Activated B cell treated with CpG ODN at 0.5 μM for 24 hours (primary cell): ENCODE measurements around the gene TICAM2. TPM values are rescaled to one million over a fixed set of nuclear protein-coding genes. Genes with fewer than 3 reads are reported as not detected.
"Not testable (repeated sequence)": the region's sequence is repeated elsewhere in the genome, so short reads cannot be mapped to it uniquely, and the experiment has no call there.

Source experiments
- ATAC-seq: fragments of 200-7000 bp; cut with Tn5 transposase; one replicate; pipeline ENCODE4 v1.10.0; 2021; ENCODE audit warnings: low read depth, mild to moderate bottlenecking, moderate library complexity
- CTCF ChIA-PET: fragments of 350-600 bp; sonication (Branson Sonifier 250); formaldehyde crosslinking; loops from one replicate; lab custom pipeline; 2021; ENCODE audit warnings: antibody characterized with exemption; lab: Charles Lee
- POLR2A ChIA-PET: fragments of 350-600 bp; sonication (Branson Sonifier 250); formaldehyde crosslinking; loops from one replicate; lab custom pipeline; 2021; ENCODE audit warnings: antibody characterized with exemption; lab: Charles Lee
- DNase-seq: peaks from one replicate; pipeline ENCODE4 v3.0.0; 2022
- H3K27ac Mint-ChIP-seq: one replicate; pipeline ENCODE4 v1.8.0; 2020; ENCODE audit warnings: mixed read lengths
- H3K27me3 Mint-ChIP-seq: one replicate; pipeline ENCODE4 v1.8.0; 2021; ENCODE audit warnings: mixed read lengths
- H3K36me3 Mint-ChIP-seq: one replicate; pipeline ENCODE4 v1.8.0; 2021; ENCODE audit warnings: low read depth, mixed read lengths
- H3K4me1 Mint-ChIP-seq: one replicate; pipeline ENCODE4 v1.8.0; 2021; ENCODE audit warnings: mixed read lengths
- H3K4me3 Mint-ChIP-seq: one replicate; pipeline ENCODE4 v1.8.0; 2020; ENCODE audit warnings: mild to moderate bottlenecking, mixed read lengths
- H3K9me3 Mint-ChIP-seq: one replicate; pipeline ENCODE4 v1.8.0; 2020; ENCODE audit warnings: mixed read lengths
- intact Hi-C: fragments of 100-400 bp; cut with micrococcal nuclease; formaldehyde crosslinking; loops from one replicate; pipeline ENCODE4 v1.15.1; 2024
- total RNA-seq: library from RNA; stranded (reverse); gene quantifications from 2 replicates; pipeline ENCODE4 v1.2.3, GENCODE V29; 2022
- TF ChIP-seq, protein P1 (sequence below): fragments of 200-600 bp; IDR thresholded peaks from one replicate; pipeline ENCODE4 v1.8.0; 2022; ENCODE audit warnings: antibody characterized with exemption, mild to moderate bottlenecking

TICAM2 gene, protein sequence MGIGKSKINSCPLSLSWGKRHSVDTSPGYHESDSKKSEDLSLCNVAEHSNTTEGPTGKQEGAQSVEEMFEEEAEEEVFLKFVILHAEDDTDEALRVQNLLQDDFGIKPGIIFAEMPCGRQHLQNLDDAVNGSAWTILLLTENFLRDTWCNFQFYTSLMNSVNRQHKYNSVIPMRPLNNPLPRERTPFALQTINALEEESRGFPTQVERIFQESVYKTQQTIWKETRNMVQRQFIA
- total RNA-seq = 12.4 and 13.3 TPM in 2 replicates

DNA sequence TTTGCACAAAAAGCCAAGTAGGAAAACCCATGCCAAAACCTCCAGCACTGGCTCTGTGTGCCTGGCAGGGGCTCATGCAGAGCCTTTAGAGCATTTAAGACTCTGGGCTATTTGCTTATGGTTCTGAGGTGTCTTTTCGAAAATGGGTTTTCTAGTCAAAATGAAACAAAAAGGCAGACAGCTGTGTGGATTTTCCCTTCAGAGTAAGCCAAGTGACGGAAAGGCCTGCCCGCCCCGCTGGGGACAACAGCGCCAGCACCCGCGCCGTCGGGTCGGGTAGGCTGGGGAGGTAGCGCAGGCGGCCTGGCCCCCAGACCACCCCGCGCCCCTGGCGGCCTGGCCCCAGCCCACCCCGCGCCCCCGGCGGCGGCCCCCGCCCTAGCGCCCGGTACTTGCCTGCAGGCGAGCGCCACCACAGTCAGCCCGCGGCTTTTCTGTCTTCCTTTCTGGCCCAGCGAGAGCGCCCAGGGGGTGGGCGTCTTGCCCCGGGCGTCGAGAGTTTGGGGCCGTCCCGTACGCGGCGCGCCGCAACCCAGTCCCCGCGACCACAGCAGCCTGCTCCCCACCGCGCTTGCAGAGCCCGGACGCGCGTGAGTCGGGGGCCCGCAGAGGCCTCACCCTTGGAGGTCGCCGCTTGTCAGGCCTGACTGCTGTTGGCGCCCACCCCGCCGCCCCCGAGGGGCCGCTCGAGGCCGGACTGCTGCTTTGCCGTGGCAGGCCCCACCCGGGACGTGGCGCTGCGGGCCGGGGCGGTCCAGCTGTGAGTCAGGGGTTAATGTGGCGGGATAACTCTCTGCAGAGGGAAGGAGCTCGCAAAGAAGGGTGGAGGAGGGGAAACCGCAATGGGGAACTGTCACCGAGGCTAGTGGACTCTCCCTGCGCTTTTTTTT, at the start of gene TICAM2:
TICAM2 (minus strand) TSS at position 779 of the 890 bp plus-strand sequence. CDS start 21,223 bp downstream, outside the sequence.
- intact Hi-C loops = loop anchor here (1.0 kb wide), 8 partner anchors 8 to 393 kb away; partner anchors contain the start of genes AP3S1, ATG12 and FEM1C

DNA sequence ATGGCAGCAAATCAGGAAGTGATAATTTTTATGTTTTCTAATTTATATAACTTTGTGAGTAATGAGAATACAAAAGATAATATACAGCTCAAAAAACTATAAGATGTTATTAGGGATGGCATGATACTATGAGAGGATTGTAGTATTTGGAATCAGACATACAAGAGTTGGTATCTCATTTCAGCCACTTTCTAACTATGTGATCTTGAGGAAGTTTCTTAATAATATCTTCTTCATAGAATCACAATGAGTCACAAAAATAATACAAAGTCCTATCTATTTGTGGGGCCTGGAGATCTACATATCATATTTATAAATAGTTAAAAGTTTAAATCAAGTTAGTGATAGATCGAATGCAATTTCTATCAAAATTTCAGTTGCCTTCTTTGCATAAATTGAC, 47.3 kb upstream of the TICAM2 start:
- DNase-seq (no peak), ATAC-seq (no peak)
- ChIA-PET POLR2A (no interaction called here), CTCF (no interaction called here)
- Mint-ChIP-seq H3K27me3 (peaks cover 6% of the 10 kb centered on the region), H3K4me1 (no peaks in the 10 kb centered on the region), H3K4me3 (no peak overlapping the region), H3K36me3 (no peaks in the 10 kb centered on the region), H3K9me3 (no peaks in the 10 kb centered on the region), H3K27ac (no peak overlapping the region)
- intact Hi-C loops = no loop called here
- TF ChIP-seq, protein P1, sequence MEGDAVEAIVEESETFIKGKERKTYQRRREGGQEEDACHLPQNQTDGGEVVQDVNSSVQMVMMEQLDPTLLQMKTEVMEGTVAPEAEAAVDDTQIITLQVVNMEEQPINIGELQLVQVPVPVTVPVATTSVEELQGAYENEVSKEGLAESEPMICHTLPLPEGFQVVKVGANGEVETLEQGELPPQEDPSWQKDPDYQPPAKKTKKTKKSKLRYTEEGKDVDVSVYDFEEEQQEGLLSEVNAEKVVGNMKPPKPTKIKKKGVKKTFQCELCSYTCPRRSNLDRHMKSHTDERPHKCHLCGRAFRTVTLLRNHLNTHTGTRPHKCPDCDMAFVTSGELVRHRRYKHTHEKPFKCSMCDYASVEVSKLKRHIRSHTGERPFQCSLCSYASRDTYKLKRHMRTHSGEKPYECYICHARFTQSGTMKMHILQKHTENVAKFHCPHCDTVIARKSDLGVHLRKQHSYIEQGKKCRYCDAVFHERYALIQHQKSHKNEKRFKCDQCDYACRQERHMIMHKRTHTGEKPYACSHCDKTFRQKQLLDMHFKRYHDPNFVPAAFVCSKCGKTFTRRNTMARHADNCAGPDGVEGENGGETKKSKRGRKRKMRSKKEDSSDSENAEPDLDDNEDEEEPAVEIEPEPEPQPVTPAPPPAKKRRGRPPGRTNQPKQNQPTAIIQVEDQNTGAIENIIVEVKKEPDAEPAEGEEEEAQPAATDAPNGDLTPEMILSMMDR = no peak

More for the DNA sequence above, at the start of gene TICAM2:
- Mint-ChIP-seq H3K27ac (peak within 1 kb of the TSS; percentile 98), H3K36me3 (peaks cover 7% of the 10 kb centered on the region), H3K27me3 (no peaks in the 10 kb centered on the region), H3K9me3 (no peaks in the 10 kb centered on the region), H3K4me1 (peaks cover 56% of the 10 kb centered on the region), H3K4me3 (peak within 1 kb of the TSS; percentile 88)
- ChIA-PET POLR2A (interaction anchor here (0.7 to 3.5 kb wide), 16 partner anchors 11 to 483 kb away, joined by 3 to 46 read pairs (median 4); partner anchors contain the start of genes ATG12, COMMD10, FEM1C and TMED7), CTCF (interaction anchor here (0.8 to 1.3 kb wide), 7 partner anchors 10 to 393 kb away, joined by 3 to 4 read pairs (median 3); no protein-coding TSS in a partner anchor)
- DNase-seq (peak; percentile 68), ATAC-seq (peak; percentile 80)
- TF ChIP-seq, protein P1 = no peak

DNA sequence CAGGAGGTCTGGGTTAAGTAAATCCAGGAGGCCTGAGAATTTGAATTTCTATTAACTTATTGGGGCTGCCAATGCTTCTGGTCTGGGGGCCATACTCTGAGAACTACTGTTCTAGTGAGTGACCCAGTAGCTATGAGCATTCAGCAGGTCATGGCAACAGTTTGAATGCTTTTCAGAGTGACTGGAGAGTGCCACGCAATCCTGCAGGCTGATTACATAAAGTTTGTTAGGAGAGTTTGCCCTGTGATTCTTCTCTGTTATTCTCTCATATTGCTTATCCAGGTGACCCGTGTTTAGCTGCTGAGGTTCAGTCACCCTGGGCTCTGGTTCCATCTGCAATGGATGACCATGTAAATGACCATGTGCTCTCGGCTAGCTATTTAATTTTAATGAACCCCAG, 45.8 kb upstream of the TICAM2 start:
- intact Hi-C loops = no loop called here
- no peak for DNase-seq
- POLR2A ChIA-PET = no interaction called here
- H3K27ac Mint-ChIP-seq = no peak overlapping the region
- TF ChIP-seq, protein P1 = no peak
- H3K4me3 Mint-ChIP-seq = no peak overlapping the region
- H3K27me3 Mint-ChIP-seq = peaks cover 18% of the 10 kb centered on the region
- no peaks in the 10 kb centered on the region for H3K36me3 Mint-ChIP-seq
- CTCF ChIA-PET = no interaction called here
- no peaks in the 10 kb centered on the region for H3K4me1 Mint-ChIP-seq
- ATAC-seq = no peak
- no peaks in the 10 kb centered on the region for H3K9me3 Mint-ChIP-seq

DNA sequence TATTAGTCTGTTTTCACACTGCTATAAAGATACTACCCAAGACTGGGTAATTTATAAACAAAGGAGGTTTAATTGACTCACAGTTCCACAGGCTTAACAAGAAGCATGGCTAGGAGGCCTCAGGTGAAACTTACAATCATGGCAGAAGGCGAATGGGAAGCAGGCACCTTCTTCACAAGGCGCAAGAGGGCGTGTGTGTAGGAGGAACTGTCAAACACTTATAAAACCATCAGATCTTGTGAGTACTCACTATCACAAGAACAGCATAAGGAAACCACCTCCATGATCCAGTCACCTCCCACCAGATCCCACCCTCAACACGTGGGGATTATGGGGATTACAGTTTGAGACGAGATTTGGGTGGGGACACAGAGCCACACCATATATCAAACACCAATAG, 43.1 kb upstream of the TICAM2 start:
- H3K36me3 Mint-ChIP-seq = not testable (repeated sequence)

DNA sequence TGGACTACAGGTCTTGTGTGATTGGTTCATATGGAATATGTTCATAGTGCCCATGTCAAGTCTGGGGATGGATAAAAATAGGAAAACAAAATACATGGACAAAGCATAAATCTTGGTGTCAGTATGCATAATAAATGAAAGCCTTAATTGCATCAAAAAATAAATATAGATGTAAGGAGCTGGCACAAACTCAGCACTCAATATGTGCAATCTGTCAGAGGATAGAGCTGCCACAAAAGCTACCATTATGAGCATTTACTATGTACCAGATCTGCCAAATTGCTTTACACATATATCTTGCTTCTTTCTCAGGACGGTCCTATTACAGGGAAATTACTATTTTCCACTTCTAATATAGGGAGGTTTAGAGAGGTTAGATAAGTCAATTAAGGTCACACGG, 41.8 kb upstream of the TICAM2 start:
- DNase-seq = no peak
- Mint-ChIP-seq H3K36me3 (no peaks in the 10 kb centered on the region), H3K27me3 (peaks cover 23% of the 10 kb centered on the region), H3K27ac (no peak overlapping the region), H3K4me1 (no peaks in the 10 kb centered on the region), H3K4me3 (no peak overlapping the region), H3K9me3 (no peaks in the 10 kb centered on the region)
- no peak for ATAC-seq
- CTCF ChIA-PET = interaction anchor here (0.9 kb wide), 1 partner anchor 8 kb away, joined by 4 read pairs; no protein-coding TSS in a partner anchor
- TF ChIP-seq, protein P1 = no peak
- POLR2A ChIA-PET = no interaction called here
- intact Hi-C loops = no loop called here

More for the DNA sequence above, 43.1 kb upstream of the TICAM2 start:
- ATAC-seq, H3K27ac Mint-ChIP-seq, DNase-seq, H3K4me1 Mint-ChIP-seq, H3K9me3 Mint-ChIP-seq, intact Hi-C loops, H3K4me3 Mint-ChIP-seq, CTCF ChIA-PET, POLR2A ChIA-PET: not testable (repeated sequence)
- H3K27me3 Mint-ChIP-seq = peaks cover 23% of the 10 kb centered on the region
